CD4-positive, alpha-beta T cell (primary cell): ENCODE results near the gene CTIF. TPM values are rescaled to one million over a fixed set of nuclear protein-coding genes. Genes with fewer than 3 reads are reported as not detected.

ENCODE experiments used
- ATAC-seq: fragments of 200-7000 bp; cut with Tn5 transposase; one replicate; pipeline ENCODE4 v1.10.0; 2022; ENCODE audit warnings: mild to moderate bottlenecking; ENCODE audit not compliant: poor library complexity
- CTCF ChIA-PET: fragments of 350-600 bp; sonication (Branson Sonifier 250); formaldehyde crosslinking; loops from one replicate; lab custom pipeline; 2021; ENCODE audit warnings: antibody characterized with exemption, inconsistent platforms; lab: Charles Lee
- POLR2A ChIA-PET: fragments of 350-600 bp; sonication (Branson Sonifier 250); formaldehyde crosslinking; loops from one replicate; lab custom pipeline; 2021; ENCODE audit warnings: antibody characterized with exemption, inconsistent platforms; lab: Charles Lee
- DNase-seq, 14 experiments: peaks; one replicate each; pipeline ENCODE4 v3.0.0-alpha.2; 2013 to 2020; ENCODE audit warnings: mixed read lengths in 2 of 14
- H3K27ac ChIP-seq, 2 donors: one replicate each; pipeline versions ENCODE4 v1.5.1 to v1.7.0; 2013; ENCODE audit warnings: low read length in 2 of 2, low read depth in 1 of 2, mild to moderate bottlenecking in 1 of 2
- H3K27me3 ChIP-seq, 2 experiments: 1 replicate in 1 of 2; 2 replicates in 1 of 2; pipeline versions ENCODE4 v1.6.1 to v1.7.0; 2013; ENCODE audit warnings: low read length in 2 of 2, control low read depth in 1 of 2, mild to moderate bottlenecking in 1 of 2, moderate library complexity in 1 of 2; ENCODE audit not compliant: insufficient read depth in 2 of 2, control insufficient read depth in 1 of 2
- H3K36me3 ChIP-seq: one replicate; pipeline ENCODE4 v1.6.1; 2013; ENCODE audit warnings: low read length, control low read depth; ENCODE audit not compliant: insufficient read depth
- H3K4me1 ChIP-seq: one replicate; pipeline ENCODE4 v1.6.1; 2013; ENCODE audit warnings: low read length, control low read depth; ENCODE audit not compliant: insufficient read depth
- H3K4me3 ChIP-seq: one replicate; pipeline ENCODE4 v1.5.1; 2013; ENCODE audit warnings: mild to moderate bottlenecking, low read length, moderate library complexity
- H3K9me3 ChIP-seq, 2 experiments: 1 replicate in 1 of 2; 2 replicates in 1 of 2; pipeline versions ENCODE4 v1.6.1 to v1.7.0; 2013; ENCODE audit warnings: low read length in 2 of 2, mild to moderate bottlenecking in 2 of 2, control low read depth in 1 of 2, moderate library complexity in 1 of 2; ENCODE audit not compliant: control insufficient read depth in 1 of 2, insufficient read depth in 1 of 2
- H3K27ac Mint-ChIP-seq: one replicate; pipeline ENCODE4 v1.8.0; 2020; ENCODE audit warnings: mixed read lengths
- H3K27me3 Mint-ChIP-seq: one replicate; pipeline ENCODE4 v1.8.0; 2021; ENCODE audit warnings: mixed read lengths
- H3K36me3 Mint-ChIP-seq: one replicate; pipeline ENCODE4 v1.8.0; 2021; ENCODE audit warnings: low read depth, mixed read lengths
- H3K4me1 Mint-ChIP-seq: one replicate; pipeline ENCODE4 v1.8.0; 2021; ENCODE audit warnings: low read depth, mixed read lengths
- H3K4me3 Mint-ChIP-seq: one replicate; pipeline ENCODE4 v1.8.0; 2020; ENCODE audit warnings: mild to moderate bottlenecking, mixed read lengths
- H3K9me3 Mint-ChIP-seq: one replicate; pipeline ENCODE4 v1.8.0; 2020; ENCODE audit warnings: mixed read lengths
- CTCF ChIP-seq: fragments of 200-600 bp; IDR thresholded peaks from one replicate; pipeline ENCODE4 v1.8.0; 2022; ENCODE audit warnings: antibody characterized with exemption, mild to moderate bottlenecking
- intact Hi-C, 2 experiments: fragments of 100-400 bp; cut with DNase I in 1 of 2; cut with micrococcal nuclease in 1 of 2; formaldehyde crosslinking; loops; one replicate each; pipeline versions ENCODE4 v1.15.1 to v1.9.0; 2023 to 2025; cut with DNase I, micrococcal nuclease
- total RNA-seq, 174 experiments: library from RNA in 2 of 174; stranded (reverse) in 2 of 174; gene quantifications; one replicate each; pipeline ENCODE4 v1.2.3 and lab custom pipeline; 2021 to 2026

CTIF gene
- total RNA-seq, 2 experiments from 2014 or later = 1.1 to 2.9 TPM

GRCh38 chr18:48753691-48754090, 214.9 kb downstream of the CTIF start:
- POLR2A ChIA-PET = no interaction called here
- no peaks in the 10 kb centered on the region for H3K4me1 Mint-ChIP-seq
- H3K9me3 ChIP-seq = no peaks in the 10 kb centered on the region

GRCh38 chr18:48754559-48754958, 215.7 kb downstream of the CTIF start:
- TF ChIP-seq CTCF = no peak
- CTCF ChIA-PET = no interaction called here
- Histone ChIP-seq H3K27ac (no peak overlapping the region), H3K4me3 (no peak overlapping the region), H3K36me3 (no peaks in the 10 kb centered on the region), H3K9me3 (no peaks in the 10 kb centered on the region), H3K4me1 (no peaks in the 10 kb centered on the region), H3K27me3 (no peaks in the 10 kb centered on the region)
- no peak for ATAC-seq
- no peak overlapping the region for H3K4me3 Mint-ChIP-seq
- H3K27me3 Mint-ChIP-seq = no peaks in the 10 kb centered on the region
- intact Hi-C loops = no loop called here
- no peaks in the 10 kb centered on the region for H3K9me3 Mint-ChIP-seq
- POLR2A ChIA-PET = no interaction called here
- DNase-seq = no peak
- no peaks in the 10 kb centered on the region for H3K36me3 Mint-ChIP-seq
- H3K27ac Mint-ChIP-seq = no peak overlapping the region
- no peaks in the 10 kb centered on the region for H3K4me1 Mint-ChIP-seq

More at GRCh38 chr18:48753691-48754090, 214.9 kb downstream of the CTIF start:
- ATAC-seq (no peak), DNase-seq (no peak)
- Mint-ChIP-seq H3K9me3 (no peaks in the 10 kb centered on the region), H3K4me3 (no peak overlapping the region), H3K27me3 (no peaks in the 10 kb centered on the region), H3K27ac (no peak overlapping the region), H3K36me3 (no peaks in the 10 kb centered on the region)
- Histone ChIP-seq H3K27me3 (no peaks in the 10 kb centered on the region), H3K27ac (no peak overlapping the region), H3K4me1 (no peaks in the 10 kb centered on the region), H3K36me3 (no peaks in the 10 kb centered on the region), H3K4me3 (no peak overlapping the region)
- CTCF ChIA-PET = no interaction called here
- TF ChIP-seq CTCF = no peak
- intact Hi-C loops = no loop called here

- H3K36me3 Mint-ChIP-seq = no peaks in the 10 kb centered on the region
- Histone ChIP-seq H3K36me3 (no peaks in the 10 kb centered on the region), H3K9me3 (no peaks in the 10 kb centered on the region), H3K27ac (no peak overlapping the region), H3K27me3 (no peaks in the 10 kb centered on the region), H3K4me3 (no peak overlapping the region), H3K4me1 (no peaks in the 10 kb centered on the region)
- DNase-seq (no peak), ATAC-seq (no peak)
- no peaks in the 10 kb centered on the region for H3K9me3 Mint-ChIP-seq
- H3K4me1 Mint-ChIP-seq = no peaks in the 10 kb centered on the region
- intact Hi-C loops = no loop called here
- H3K4me3 Mint-ChIP-seq = no peak overlapping the region
- CTCF ChIA-PET = no interaction called here
- H3K27me3 Mint-ChIP-seq = no peaks in the 10 kb centered on the region
- no peak for TF ChIP-seq CTCF
- POLR2A ChIA-PET = no interaction called here
- no peak overlapping the region for H3K27ac Mint-ChIP-seq
Observed at GRCh38 chr18:48754993-48755473, 216.2 kb downstream of the CTIF start.
